ENCODE data around the gene FRS2.

Gene FRS2

GRCh38 chr12:69519871-69520270, 49.7 kb downstream of the FRS2 start:
- TF ChIP-seq GATA3 (IDR thresholded peaks at IDR 0.05; ENCODE audit: low read depth, low read length), result no peak

GRCh38 chr12:69523433-69524330, 53.5 kb downstream of the FRS2 start:
- TF ChIP-seq GATA2 (IDR thresholded peaks at IDR 0.05; ENCODE audit: low read depth, low read length) (no peak), GATA3 (IDR thresholded peaks at IDR 0.05; ENCODE audit: low read depth, low read length) (no peak)

- TF ChIP-seq GATA3 (IDR thresholded peaks at IDR 0.05; ENCODE audit: low read depth, low read length), result no peak
Observed at GRCh38 chr12:69524331-69524630, 54.1 kb downstream of the FRS2 start.

GRCh38 chr12:69524755-69525469, 54.7 kb downstream of the FRS2 start:
- no peak for TF ChIP-seq GATA2 (IDR thresholded peaks at IDR 0.05; ENCODE audit: low read depth, low read length)
- TF ChIP-seq GATA3 (IDR thresholded peaks at IDR 0.05; ENCODE audit: low read depth, low read length), result no peak

- no peak for TF ChIP-seq GATA2 (IDR thresholded peaks at IDR 0.05; ENCODE audit: low read depth, low read length)
- no peak for TF ChIP-seq GATA3 (IDR thresholded peaks at IDR 0.05; ENCODE audit: low read depth, low read length)
Observed at GRCh38 chr12:69527506-69528272, 57.5 kb downstream of the FRS2 start.

GRCh38 chr12:69529021-69529420, 58.8 kb downstream of the FRS2 start:
- TF ChIP-seq GATA3 (IDR thresholded peaks at IDR 0.05; ENCODE audit: low read depth, low read length) (no peak), GATA2 (IDR thresholded peaks at IDR 0.05; ENCODE audit: low read depth, low read length) (no peak)

- TF ChIP-seq GATA3 (IDR thresholded peaks at IDR 0.05; ENCODE audit: low read depth, low read length), result no peak
- no peak for TF ChIP-seq GATA2 (IDR thresholded peaks at IDR 0.05; ENCODE audit: low read depth, low read length)
Observed at GRCh38 chr12:69533844-69534243, 63.7 kb downstream of the FRS2 start.

- no peak for TF ChIP-seq GATA3 (IDR thresholded peaks at IDR 0.05; ENCODE audit: low read depth, low read length)
- no peak for TF ChIP-seq GATA2 (IDR thresholded peaks at IDR 0.05; ENCODE audit: low read depth, low read length)
Observed at GRCh38 chr12:69534389-69534822, 64.2 kb downstream of the FRS2 start.

GRCh38 chr12:69540987-69541386, 70.8 kb downstream of the FRS2 start:
- TF ChIP-seq GATA2 (IDR thresholded peaks at IDR 0.05; ENCODE audit: low read depth, low read length) (no peak), GATA3 (IDR thresholded peaks at IDR 0.05; ENCODE audit: low read depth, low read length) (no peak)

GRCh38 chr12:69544087-69544486, 73.9 kb downstream of the FRS2 start:
- TF ChIP-seq GATA2 (IDR thresholded peaks at IDR 0.05; ENCODE audit: low read depth, low read length), result no peak
- TF ChIP-seq GATA3 (IDR thresholded peaks at IDR 0.05; ENCODE audit: low read depth, low read length), result no peak

- TF ChIP-seq GATA3 (IDR thresholded peaks at IDR 0.05; ENCODE audit: low read depth, low read length) (no peak), GATA2 (IDR thresholded peaks at IDR 0.05; ENCODE audit: low read depth, low read length) (no peak)
Observed at GRCh38 chr12:69545081-69545480, 74.9 kb downstream of the FRS2 start.

- TF ChIP-seq GATA3 (IDR thresholded peaks at IDR 0.05; ENCODE audit: low read depth, low read length), result no peak
- no peak for TF ChIP-seq GATA2 (IDR thresholded peaks at IDR 0.05; ENCODE audit: low read depth, low read length)
Observed at GRCh38 chr12:69546693-69547438, 76.7 kb downstream of the FRS2 start.

- no peak for TF ChIP-seq GATA2 (IDR thresholded peaks at IDR 0.05; ENCODE audit: low read depth, low read length)
- no peak for TF ChIP-seq GATA3 (IDR thresholded peaks at IDR 0.05; ENCODE audit: low read depth, low read length)
Observed at GRCh38 chr12:69548687-69549086, 78.5 kb downstream of the FRS2 start.
